NCI-H1694 treated with DMSO at 0.1 percent for 48 hours (cell line): ENCODE measurements around the gene RAET1E.
"Not testable (repeated sequence)": the region's sequence is repeated elsewhere in the genome, so short reads cannot be mapped to it uniquely, and the experiment has no call there.

ENCODE experiments used
- DNase-seq: peaks from one replicate; lab custom pipeline; 2025; lab: John Stamatoyannopoulos, UW

The RAET1E gene

GRCh38 chr6:149927025-149927424 lies 29.1 kb upstream of the RAET1E start:
- DNase-seq = not testable (repeated sequence)

DNA sequence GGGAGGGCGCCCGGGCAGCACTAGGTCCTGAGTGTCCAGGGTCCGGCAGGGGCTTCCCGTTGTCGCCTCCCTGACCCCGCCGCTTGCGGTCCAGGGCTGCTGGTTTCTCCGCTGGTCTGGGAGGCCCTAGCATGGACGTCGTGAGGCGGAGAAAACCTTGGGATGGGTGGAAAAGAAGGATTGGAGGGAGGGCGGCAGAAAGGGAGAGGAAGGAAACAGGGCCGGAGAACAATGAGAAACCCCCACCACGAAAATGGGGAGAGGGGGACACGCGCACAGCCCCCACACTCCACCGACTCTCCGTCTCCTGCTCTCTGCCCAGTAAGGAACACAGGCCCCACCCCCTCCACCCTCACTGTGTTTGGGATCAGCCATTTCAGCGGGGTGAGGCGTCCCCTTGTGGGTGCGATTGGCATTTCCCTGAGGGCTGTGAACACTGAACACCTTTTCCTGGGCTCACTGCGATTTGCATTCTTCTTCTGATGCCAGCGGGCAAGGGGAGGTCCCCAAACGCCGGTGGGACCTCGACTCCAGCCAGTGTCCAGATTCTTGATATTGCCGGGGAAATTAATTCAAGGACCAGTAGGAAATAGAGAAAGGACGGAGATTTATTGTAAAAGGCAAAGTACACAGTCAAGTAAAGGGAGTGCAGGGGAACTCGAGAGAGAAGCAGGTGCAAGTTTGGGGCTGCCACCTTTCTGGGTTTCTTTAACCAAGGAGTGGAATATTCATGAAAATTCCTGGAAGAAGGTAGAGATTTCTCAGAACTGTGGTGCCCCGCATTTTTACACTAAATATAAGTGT lies 28.3 kb upstream of the RAET1E start:
- peak; percentile 50 for DNase-seq

GRCh38 chr6:149925253-149925973 lies 27.5 kb upstream of the RAET1E start:
- no peak for DNase-seq

- DNase-seq = no peak
Observed at GRCh38 chr6:149924933-149925252, 27.0 kb upstream of the RAET1E start.

- no peak for DNase-seq
Observed at GRCh38 chr6:149924206-149924932, 26.5 kb upstream of the RAET1E start.

GRCh38 chr6:149923327-149923986 lies 25.5 kb upstream of the RAET1E start:
- DNase-seq = no peak

DNA sequence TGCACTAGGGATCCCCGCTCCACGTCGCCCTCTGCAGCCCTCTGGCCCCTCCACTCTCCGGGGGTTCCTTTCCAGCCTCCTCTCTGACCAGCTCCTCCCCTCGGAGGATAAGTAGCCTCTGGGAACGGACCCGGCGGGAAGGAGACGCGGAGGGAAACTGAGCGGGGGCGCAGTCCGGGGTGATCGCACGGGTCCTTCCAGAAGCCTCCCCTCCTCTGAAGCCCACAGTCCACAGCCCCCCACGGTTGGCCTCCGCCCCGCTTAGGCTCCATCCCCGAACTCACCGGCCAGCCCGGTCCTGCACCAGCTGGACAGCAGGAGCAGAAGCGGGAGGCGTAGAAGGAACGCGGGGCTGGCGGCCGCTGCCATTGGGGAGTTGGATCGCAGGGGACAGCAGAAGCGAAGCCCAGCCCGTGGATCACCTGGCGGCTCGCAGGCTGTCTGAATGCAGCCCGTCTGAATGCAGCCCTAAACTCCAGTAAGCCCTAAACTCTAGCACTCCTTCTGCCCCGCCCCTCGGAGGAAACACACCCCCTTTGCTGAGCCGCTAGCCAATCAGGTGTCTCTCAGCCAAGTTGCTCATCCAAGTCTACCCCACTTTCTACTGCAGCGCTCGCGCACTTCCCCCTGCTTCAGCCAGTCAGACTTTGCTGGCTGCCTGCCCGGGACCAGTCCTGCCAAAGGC lies 24.9 kb upstream of the RAET1E start, which contains the start of gene RAET1G:
RAET1G (minus strand) TSS at position 480 of the 685 bp plus-strand sequence; CDS start at position 369, 111 bp downstream.
- peak; percentile 33 for DNase-seq

GRCh38 chr6:149922091-149922490 lies 24.2 kb upstream of the RAET1E start:
- not testable (repeated sequence) for DNase-seq

- DNase-seq = no peak
Observed at GRCh38 chr6:149921361-149921760, 23.4 kb upstream of the RAET1E start.

DNA sequence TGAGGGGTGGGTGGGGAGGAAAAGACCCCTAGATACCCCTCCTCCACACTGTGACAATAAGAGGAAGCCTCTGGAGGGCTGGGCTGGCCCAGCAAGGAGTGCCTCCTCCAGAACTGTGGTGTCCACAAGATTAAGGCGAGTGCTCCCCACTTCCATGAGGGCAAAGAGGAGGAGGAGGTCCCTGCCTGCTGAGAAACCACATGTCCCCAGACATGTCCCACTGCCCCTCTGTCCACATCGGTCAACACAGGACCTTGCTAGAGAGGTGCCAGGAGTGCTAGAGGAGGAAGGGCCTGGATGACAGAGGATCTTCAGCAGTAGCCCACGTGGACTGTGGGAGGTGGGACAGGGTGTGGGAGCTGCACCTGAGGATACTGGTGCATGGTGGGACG lies 21.9 kb upstream of the RAET1E start:
- no peak for DNase-seq

DNA sequence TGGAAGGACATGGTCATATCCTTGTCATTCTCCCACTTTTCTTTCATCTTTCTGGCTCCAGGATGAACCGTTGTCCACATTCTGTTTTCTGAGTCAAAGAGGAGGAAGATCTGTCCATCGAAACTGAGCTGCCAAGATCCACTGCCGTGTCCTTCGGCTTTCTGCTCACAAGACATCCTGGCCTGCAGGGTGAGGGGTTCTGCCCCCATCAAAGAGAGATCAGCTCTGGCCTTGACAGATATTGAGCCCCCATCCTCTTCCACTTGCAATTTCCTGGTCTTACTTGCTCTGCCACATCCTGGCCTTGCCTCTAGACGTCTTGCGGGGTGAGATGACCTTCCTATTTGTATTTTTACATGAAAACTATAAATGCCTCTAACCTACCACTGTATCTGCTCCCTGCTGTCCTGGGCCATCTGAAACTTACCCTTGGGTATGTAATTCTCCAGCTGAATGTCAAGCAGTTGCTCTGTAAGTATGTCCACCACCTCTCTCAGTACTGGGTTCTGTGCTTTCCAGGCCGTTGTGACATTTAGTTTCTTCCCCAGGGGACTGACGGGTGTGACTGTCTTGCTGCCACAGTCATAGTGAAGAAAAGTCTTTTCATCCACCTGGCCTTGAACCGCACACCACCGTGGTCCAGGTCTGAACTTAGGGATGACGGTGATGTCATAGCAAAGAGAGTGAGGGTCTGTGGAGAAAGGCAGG lies 21.4 kb upstream of the RAET1E start:
- not testable (repeated sequence) for DNase-seq

DNA sequence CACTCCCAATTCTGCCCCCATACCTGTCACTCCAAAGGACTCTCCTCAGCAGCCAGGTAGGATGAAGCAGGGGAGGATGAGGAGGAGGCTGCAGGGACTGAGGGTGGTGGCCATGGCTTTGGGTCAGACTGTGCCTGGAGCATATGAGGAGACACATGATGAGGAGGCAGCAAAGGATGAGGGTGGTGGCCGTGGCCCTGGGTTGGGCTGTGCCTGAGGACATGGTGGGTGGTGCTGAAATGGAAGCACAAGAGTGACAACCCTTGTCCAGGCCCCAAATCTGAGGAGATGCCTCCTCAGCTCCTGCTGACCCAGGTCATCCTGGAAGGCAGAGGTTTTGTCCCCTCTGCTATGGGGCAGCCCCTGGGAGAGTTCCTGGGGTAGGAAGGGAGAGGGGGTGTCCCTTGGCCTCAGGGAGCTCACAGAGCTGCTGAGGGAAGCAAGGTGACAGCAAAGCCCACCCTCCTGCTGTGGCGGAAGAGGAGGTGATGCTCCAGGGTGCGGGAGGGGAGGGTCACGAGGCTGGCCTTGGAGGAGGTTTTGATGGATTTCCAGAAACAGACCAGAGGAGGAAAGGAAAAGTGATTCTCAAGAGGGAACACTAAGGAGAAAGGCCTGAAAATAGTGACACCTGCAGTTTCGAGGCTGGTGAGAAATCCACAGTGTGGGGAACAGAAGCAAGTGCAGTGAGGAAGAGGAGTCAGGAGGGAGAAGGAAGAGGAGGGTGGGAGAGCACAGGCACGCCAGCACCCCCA lies 20.4 kb upstream of the RAET1E start:
- no peak for DNase-seq

- no peak for DNase-seq
Observed at GRCh38 chr6:149917679-149918078, 19.8 kb upstream of the RAET1E start.

- no peak for DNase-seq
Observed at GRCh38 chr6:149915970-149916865, 18.3 kb upstream of the RAET1E start.

GRCh38 chr6:149913540-149914240 lies 15.8 kb upstream of the RAET1E start:
- no peak for DNase-seq

GRCh38 chr6:149913085-149913484 lies 15.2 kb upstream of the RAET1E start:
- no peak for DNase-seq

GRCh38 chr6:149912680-149913079 lies 14.8 kb upstream of the RAET1E start:
- not testable (repeated sequence) for DNase-seq

- no peak for DNase-seq
Observed at GRCh38 chr6:149910721-149911151, 12.8 kb upstream of the RAET1E start.
